GM21529 (cell line): ENCODE measurements around the gene MED12L.
"Not testable (repeated sequence)": the region's sequence is repeated elsewhere in the genome, so short reads cannot be mapped to it uniquely, and the experiment has no call there.

Experiments used
- ATAC-seq: cut with Tn5 transposase; IDR thresholded peaks from one replicate; pipeline ENCODE4 v1.9.1; 2021; ENCODE audit not compliant: unreplicated experiment

The MED12L gene

GRCh38 chr3:151234825-151235224, 149.4 kb downstream of the MED12L start:
- ATAC-seq: no peak

DNA sequence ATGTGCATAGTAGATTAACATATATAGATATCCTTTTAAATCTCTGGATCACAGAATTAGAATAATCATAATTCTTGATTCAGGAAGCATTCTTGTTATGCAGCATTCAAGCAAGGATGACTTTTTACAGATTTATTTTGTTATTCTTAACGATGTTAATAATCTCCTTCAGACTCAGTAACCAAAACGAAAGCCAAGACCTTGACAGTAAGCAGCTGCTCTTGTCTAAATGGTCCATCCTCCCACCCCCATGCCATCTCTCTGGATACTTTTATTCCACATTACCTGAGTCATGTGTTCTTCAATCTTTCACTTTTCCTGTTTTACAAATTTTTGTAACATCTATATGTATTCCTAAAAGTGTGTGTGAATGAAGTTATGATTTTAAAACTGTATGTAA, 150.9 kb downstream of the MED12L start:
- no peak for ATAC-seq

DNA sequence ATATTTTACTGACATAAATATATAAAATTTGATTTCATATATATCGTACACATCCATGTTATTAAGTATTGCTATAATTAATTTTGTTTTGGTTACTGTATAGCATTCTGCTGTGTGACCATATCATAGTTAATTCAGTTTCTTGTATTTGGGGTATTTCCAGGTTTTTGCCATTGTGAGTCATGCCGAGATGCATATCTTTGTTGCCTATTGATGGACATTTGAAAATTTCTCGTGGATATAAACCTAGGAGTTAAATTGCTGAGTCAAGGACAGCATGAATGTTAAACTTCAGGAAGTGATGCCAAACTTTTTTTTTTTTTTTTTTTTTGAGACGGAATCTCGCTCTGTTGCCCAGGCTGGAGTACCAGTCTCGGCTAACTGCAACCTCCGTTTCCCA, 151.3 kb downstream of the MED12L start:
- ATAC-seq: no peak

DNA sequence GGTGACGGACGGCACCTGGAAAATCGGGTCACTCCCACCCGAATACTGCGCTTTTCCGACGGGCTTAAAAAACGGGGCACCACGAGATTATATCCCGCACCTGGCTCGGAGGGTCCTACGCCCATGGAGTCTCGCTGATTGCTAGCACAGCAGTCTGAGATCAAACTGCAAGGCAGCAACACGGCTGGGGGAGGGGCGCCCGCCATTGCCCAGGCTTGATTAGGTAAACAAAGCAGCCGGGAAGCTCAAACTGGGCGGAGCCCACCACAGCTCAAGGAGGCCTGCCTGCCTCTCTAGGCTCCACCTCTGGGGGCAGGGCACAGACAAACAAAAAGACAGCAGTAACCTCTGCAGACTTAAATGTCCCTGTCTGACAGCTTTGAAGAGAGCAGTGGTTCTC, 156.5 kb downstream of the MED12L start:
- ATAC-seq: not testable (repeated sequence)

- no peak for ATAC-seq
These were observed 163.4 kb downstream of the MED12L start for GRCh38 chr3:151248772-151249337.

- ATAC-seq: no peak
These were observed 171.3 kb downstream of the MED12L start for GRCh38 chr3:151256749-151257148.

- no peak for ATAC-seq
These were observed 174.2 kb downstream of the MED12L start for GRCh38 chr3:151259664-151260063.

- no peak for ATAC-seq
These were observed 177.5 kb downstream of the MED12L start for GRCh38 chr3:151262871-151263525.

DNA sequence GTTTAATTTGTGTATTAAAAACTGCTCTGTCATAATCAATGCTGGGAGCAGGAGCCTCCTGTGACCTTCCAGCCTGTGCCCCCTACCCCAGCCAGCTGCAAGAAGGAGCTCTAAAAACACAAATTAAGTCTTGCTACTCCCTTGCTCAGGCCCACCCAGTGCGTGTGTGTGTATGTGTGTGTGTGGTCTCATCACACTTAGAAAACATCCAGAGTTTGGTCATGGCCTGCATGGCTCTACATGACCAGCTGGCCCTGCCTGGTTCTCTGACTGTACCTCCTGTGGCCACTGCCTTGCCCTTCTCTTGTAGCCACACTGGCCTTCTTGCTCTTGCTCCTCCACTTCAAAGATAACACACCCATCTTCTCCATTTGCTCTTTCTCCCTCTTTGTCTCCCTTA, 179.1 kb downstream of the MED12L start:
- ATAC-seq: no peak

GRCh38 chr3:151265166-151265565, 179.7 kb downstream of the MED12L start:
- ATAC-seq: no peak

DNA sequence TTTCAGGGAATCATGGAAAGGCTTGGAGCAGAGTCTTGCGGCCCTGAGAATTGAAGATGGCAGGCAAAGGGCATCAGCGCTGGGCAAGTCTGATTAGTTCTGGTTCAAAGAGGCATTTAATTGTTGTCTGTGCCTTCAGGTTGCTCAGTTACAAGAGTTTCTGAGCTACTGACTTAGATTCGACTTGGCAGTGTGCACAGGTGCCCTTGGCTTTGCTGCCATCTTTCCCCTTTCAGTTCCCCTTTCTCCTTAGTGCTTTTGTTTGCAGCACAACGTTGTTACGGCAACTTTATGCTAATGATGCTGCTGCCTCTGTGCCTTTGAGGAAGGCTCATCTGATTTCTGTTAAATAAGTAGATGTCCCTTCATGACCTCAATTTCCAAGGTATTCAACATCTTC, 180.4 kb downstream of the MED12L start:
- ATAC-seq: peak; percentile 97

DNA sequence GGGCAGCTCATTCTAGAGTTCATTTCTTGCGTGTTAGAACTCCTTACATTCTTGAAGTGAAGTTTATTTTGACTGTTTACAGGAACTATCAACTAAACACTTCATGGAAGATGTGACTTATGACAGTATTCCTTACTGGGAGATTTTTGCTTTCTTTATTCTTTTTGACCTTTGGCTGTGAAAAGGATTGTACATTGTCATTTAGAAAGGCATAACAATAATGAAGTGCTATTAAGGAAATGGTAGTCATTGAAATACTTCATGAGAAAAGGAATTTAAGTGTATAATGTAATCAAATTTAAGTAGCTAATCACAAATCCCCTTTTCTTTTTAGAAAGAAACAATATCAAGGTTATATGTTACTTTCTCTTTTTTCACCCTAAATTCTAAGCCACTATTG, 181.6 kb downstream of the MED12L start:
- ATAC-seq: no peak

- ATAC-seq: peak; percentile 57
These were observed 183.1 kb downstream of the MED12L start for GRCh38 chr3:151268267-151269235.

- no peak for ATAC-seq
These were observed 184.2 kb downstream of the MED12L start for GRCh38 chr3:151269631-151270030.

GRCh38 chr3:151275091-151275490, 189.6 kb downstream of the MED12L start:
- no peak for ATAC-seq

GRCh38 chr3:151276038-151276686, 190.7 kb downstream of the MED12L start:
- ATAC-seq: peak; percentile 11

- ATAC-seq: peak; percentile 56
These were observed 191.2 kb downstream of the MED12L start for GRCh38 chr3:151276687-151277042.

GRCh38 chr3:151278230-151278629, 192.8 kb downstream of the MED12L start, which contains the start of gene P2RY14:
TSS of gene P2RY14 (minus strand) at chr3:151278542. CDS start at chr3:151214316, 64,226 bp downstream.
- no peak for ATAC-seq

DNA sequence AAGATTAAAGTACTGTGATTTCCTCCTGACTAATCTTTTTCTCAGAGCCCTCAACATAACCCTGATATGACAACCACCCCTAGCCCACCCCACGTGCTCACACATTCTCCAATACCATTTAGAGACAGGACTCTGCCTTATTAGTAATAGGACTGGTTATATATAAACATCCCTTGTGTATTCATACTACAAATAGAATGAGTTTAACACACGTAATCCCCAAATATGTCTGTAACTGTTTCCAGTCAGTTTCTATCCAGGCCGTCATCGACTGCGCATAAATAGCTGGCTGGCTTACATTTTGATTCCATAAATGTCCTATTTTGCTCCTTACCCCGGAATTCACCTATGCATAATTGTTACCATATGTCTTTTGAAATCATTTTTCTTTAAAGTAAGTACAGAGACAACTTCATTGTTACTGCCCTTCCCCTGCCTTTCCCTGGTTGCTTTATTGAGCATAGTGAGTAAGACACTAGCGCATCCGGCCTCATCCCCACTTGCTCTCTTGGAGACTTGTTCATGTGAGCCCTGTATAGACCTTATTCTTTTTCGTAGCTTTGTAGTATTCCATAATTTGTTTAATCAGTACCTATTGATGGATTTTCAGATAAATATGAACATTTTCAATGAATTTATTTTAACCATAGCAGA, 196.3 kb downstream of the MED12L start:
- ATAC-seq: no peak

DNA sequence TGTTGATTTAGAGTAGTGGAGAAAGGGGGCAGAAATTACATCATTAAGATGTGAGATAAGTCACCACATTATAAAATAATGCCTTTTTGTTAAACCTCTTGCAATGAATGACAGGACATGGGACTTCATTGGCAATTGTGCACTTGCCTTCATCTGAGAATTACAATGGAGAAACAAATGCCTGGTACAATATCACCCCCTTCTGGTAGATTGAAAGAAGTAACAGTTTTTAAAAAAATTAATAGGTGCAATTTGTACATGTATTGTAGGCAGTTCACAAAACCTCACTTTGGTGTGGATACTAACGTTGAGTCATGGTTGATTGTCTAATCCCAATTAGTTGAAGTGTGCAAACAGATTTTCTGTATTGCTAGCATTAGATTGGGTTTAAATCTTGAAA, 197.5 kb downstream of the MED12L start:
- ATAC-seq: no peak

- ATAC-seq: no peak
These were observed 197.9 kb downstream of the MED12L start for GRCh38 chr3:151283387-151283786.
